Panc1 (cell line): ENCODE measurements around the gene C19orf25. TPM values are rescaled to one million over a fixed set of nuclear protein-coding genes. Genes with fewer than 3 reads are reported as not detected.

Source experiments
- ATAC-seq: fragments of 200-7000 bp; cut with Tn5 transposase; 2 replicates; pipeline ENCODE4 v1.9.1; 2020; ENCODE audit warnings: mild to moderate bottlenecking, moderate library complexity
- BruUV-seq: library from RNA; stranded (reverse); fragments of 400-500 nt; replicated peaks from 2 replicates; lab custom pipeline; 2021; lab: Mats Ljungman, UMichigan
- CTCF ChIA-PET: fragments of 300-600 bp; sonication (Branson Sonifier 250); formaldehyde crosslinking; loops from one replicate; lab custom pipeline; 2022; ENCODE audit warnings: antibody characterized with exemption; lab: Charles Lee
- POLR2A ChIA-PET: fragments of 300-600 bp; sonication (Branson Sonifier 250); formaldehyde crosslinking; loops from one replicate; lab custom pipeline; 2022; ENCODE audit warnings: antibody characterized with exemption; lab: Charles Lee
- DNase-seq: peaks from one replicate; pipeline ENCODE4 v3.0.0-alpha.2; 2010; ENCODE audit warnings: low read depth, low spot score
- H3K27ac ChIP-seq: 2 replicates; pipeline ENCODE4 v1.5.1; 2011; ENCODE audit warnings: mild to moderate bottlenecking, low read length, inconsistent platforms
- H3K27me3 ChIP-seq: fragments of 200-500 bp; sonication (Bioruptor generic); 2 replicates; pipeline ENCODE4 v1.6.0; 2014; ENCODE audit warnings: low read length, inconsistent platforms; ENCODE audit not compliant: control insufficient read depth, insufficient read depth
- H3K36me3 ChIP-seq: fragments of 200-500 bp; sonication (Bioruptor generic); 2 replicates; pipeline ENCODE4 v1.5.1; 2014; ENCODE audit warnings: inconsistent platforms, mild to moderate bottlenecking, low read length, moderate library complexity; ENCODE audit not compliant: control insufficient read depth, insufficient read depth
- H3K4me1 ChIP-seq: 2 replicates; pipeline ENCODE4 v1.5.1; 2011; ENCODE audit warnings: inconsistent platforms, mild to moderate bottlenecking, low read length, moderate library complexity; ENCODE audit not compliant: control insufficient read depth, insufficient read depth
- H3K4me3 ChIP-seq, 2 experiments: 2 replicates each; pipeline ENCODE4 v1.5.1; 2011 to 2012; ENCODE audit warnings: low read depth in 2 of 2, low read length in 2 of 2, mild to moderate bottlenecking in 2 of 2, inconsistent platforms in 1 of 2, moderate library complexity in 1 of 2
- H3K9me3 ChIP-seq: fragments of 200-500 bp; sonication (Bioruptor generic); 2 replicates; pipeline ENCODE4 v1.5.1; 2014; ENCODE audit warnings: low read depth, mild to moderate bottlenecking, inconsistent platforms, low read length, moderate library complexity; ENCODE audit not compliant: control insufficient read depth, insufficient read depth
- POLR2AphosphoS5 ChIP-seq: IDR thresholded peaks from 2 replicates; pipeline ENCODE4 v1.6.1; 2012; ENCODE audit warnings: mild to moderate bottlenecking, low read depth, low read length, moderate library complexity
- SIN3A ChIP-seq: IDR thresholded peaks from 2 replicates; pipeline ENCODE4 v1.6.1; 2012; ENCODE audit warnings: low read depth, mild to moderate bottlenecking, low read length, moderate library complexity, borderline replicate concordance; ENCODE audit not compliant: insufficient read depth
- TCF7L2 ChIP-seq: IDR thresholded peaks from 2 replicates; pipeline ENCODE4 v1.6.1; 2011; ENCODE audit warnings: mild to moderate bottlenecking, low read depth, low read length, inconsistent platforms
- in situ Hi-C: cut with HindIII; loops from 2 replicates; pipeline ENCODE4 v1.10.0; 2016; ENCODE audit warnings: low sequenced_read_pairs, low pct_unique_long_range_greater_than_20kb
- intact Hi-C: fragments of 100-400 bp; cut with micrococcal nuclease; formaldehyde crosslinking; loops from one replicate; pipeline ENCODE4 v1.10.0; 2022; ENCODE audit not compliant: unreplicated experiment
- total RNA-seq: library from RNA; stranded (reverse); gene quantifications from one replicate; pipeline ENCODE4 v1.2.1, GENCODE V29; 2021; ENCODE audit not compliant: unreplicated experiment
- TF ChIP-seq, protein P1 (sequence below), 2 experiments: IDR thresholded peaks; 2 replicates each; pipeline ENCODE4 v1.6.1; 2011 to 2012; ENCODE audit warnings: low read depth in 2 of 2, control low read depth in 1 of 2, low read length in 1 of 2, mild to moderate bottlenecking in 1 of 2, moderate library complexity in 1 of 2; ENCODE audit not compliant: insufficient read depth in 1 of 2
- TF ChIP-seq, protein P2 (sequence below): fragments of 450-650 bp; IDR thresholded peaks from 2 replicates; pipeline ENCODE4 v1.5.1; 2017; ENCODE audit warnings: mild to moderate bottlenecking

The C19orf25 gene
- total RNA-seq, 1 experiment from 2014 or later: 34.7 TPM

DNA sequence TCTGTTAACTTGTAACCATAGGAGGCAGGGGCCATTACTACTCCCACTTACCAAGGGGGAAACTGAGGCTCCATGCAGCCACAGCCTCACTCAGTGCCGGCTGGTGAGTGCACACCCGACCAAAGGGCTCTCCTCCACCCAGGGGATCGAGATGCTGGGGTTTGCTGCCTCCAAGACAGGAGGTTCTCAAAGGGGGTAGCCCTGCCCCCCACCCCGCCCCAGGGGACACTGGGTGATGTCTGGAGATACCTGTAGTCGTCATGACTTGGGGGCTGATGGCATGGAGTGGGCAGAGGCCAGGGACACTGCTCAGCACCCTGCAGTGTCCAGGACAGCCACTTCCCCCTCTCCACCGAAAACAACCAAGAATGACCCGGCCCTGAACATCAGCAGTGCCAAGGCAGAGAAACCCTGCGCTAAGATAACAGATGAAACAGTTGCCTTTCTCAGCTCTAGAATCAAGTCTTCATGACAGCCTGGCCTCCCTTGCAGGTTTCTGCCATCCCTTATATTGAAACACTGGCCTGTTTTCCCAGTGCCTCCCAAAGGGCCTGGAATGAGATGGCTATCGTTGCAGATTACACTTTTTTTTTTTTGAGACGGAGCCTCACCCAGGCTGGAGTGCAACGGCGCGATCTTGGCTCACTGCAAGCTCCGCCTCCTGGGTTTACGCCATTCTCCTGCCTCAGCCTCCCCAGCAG is 15.2 kb upstream of the C19orf25 start:
- no peaks in the 10 kb centered on the region for H3K27me3 ChIP-seq
- DNase-seq (no peak), ATAC-seq (no peak)
- TF ChIP-seq TCF7L2 (no peak), POLR2AphosphoS5 (no peak), SIN3A (no peak)
- TF ChIP-seq, protein P1, sequence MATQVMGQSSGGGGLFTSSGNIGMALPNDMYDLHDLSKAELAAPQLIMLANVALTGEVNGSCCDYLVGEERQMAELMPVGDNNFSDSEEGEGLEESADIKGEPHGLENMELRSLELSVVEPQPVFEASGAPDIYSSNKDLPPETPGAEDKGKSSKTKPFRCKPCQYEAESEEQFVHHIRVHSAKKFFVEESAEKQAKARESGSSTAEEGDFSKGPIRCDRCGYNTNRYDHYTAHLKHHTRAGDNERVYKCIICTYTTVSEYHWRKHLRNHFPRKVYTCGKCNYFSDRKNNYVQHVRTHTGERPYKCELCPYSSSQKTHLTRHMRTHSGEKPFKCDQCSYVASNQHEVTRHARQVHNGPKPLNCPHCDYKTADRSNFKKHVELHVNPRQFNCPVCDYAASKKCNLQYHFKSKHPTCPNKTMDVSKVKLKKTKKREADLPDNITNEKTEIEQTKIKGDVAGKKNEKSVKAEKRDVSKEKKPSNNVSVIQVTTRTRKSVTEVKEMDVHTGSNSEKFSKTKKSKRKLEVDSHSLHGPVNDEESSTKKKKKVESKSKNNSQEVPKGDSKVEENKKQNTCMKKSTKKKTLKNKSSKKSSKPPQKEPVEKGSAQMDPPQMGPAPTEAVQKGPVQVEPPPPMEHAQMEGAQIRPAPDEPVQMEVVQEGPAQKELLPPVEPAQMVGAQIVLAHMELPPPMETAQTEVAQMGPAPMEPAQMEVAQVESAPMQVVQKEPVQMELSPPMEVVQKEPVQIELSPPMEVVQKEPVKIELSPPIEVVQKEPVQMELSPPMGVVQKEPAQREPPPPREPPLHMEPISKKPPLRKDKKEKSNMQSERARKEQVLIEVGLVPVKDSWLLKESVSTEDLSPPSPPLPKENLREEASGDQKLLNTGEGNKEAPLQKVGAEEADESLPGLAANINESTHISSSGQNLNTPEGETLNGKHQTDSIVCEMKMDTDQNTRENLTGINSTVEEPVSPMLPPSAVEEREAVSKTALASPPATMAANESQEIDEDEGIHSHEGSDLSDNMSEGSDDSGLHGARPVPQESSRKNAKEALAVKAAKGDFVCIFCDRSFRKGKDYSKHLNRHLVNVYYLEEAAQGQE (IDR thresholded peaks at IDR 0.05; ENCODE audit: insufficient read depth in 1 of 2, low read depth in 2 of 2, low read length in 1 of 2): no peak
- TF ChIP-seq, protein P2, sequence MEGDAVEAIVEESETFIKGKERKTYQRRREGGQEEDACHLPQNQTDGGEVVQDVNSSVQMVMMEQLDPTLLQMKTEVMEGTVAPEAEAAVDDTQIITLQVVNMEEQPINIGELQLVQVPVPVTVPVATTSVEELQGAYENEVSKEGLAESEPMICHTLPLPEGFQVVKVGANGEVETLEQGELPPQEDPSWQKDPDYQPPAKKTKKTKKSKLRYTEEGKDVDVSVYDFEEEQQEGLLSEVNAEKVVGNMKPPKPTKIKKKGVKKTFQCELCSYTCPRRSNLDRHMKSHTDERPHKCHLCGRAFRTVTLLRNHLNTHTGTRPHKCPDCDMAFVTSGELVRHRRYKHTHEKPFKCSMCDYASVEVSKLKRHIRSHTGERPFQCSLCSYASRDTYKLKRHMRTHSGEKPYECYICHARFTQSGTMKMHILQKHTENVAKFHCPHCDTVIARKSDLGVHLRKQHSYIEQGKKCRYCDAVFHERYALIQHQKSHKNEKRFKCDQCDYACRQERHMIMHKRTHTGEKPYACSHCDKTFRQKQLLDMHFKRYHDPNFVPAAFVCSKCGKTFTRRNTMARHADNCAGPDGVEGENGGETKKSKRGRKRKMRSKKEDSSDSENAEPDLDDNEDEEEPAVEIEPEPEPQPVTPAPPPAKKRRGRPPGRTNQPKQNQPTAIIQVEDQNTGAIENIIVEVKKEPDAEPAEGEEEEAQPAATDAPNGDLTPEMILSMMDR: no peak
- in situ Hi-C loops (no loop called here), intact Hi-C loops (no loop called here)
- POLR2A ChIA-PET: no interaction called here
- CTCF ChIA-PET: no interaction called here
- no TSS peak for BruUV-seq
- H3K36me3 ChIP-seq: no peaks in the 10 kb centered on the region; the same call in 1 of the 2 replicates
- no peaks in the 10 kb centered on the region; the same call in 1 of the 2 replicates for H3K4me1 ChIP-seq
- H3K4me3 ChIP-seq: no peak overlapping the region
- H3K27ac ChIP-seq: no peak overlapping the region
- no peaks in the 10 kb centered on the region for H3K9me3 ChIP-seq

DNA sequence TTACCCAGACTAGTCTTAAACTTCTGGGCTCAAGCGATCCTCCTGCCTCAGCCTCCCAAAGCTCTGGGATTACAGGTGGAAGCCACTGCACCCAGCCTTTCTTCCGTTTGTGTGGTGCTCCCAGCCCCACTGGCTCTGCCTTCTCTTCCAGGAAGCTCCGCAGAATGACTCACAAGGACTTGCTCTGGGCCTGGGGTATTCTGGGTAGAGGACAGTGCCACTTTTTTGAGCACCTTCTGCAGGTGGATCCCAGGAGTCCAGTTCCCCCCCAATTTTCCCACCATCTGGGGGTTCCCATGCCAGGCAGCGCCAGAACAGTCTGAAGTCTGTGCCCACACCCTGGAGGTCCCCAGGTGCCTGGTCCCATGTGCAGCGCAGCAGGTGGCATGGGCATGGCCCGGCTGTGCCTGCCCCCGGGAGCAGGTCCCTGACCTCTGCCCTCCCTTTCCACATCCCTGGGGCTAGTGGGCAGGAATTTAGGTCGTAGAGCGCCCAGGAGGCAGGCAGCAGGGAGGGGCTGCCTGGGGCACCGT is 13.5 kb upstream of the C19orf25 start:
- no peak overlapping the region for H3K27ac ChIP-seq
- ChIA-PET CTCF (no interaction called here), POLR2A (no interaction called here)
- no peaks in the 10 kb centered on the region for H3K27me3 ChIP-seq
- in situ Hi-C loops: no loop called here
- intact Hi-C loops: no loop called here
- TF ChIP-seq, protein P2: no peak
- TF ChIP-seq TCF7L2 (no peak), SIN3A (no peak), POLR2AphosphoS5 (no peak)
- TF ChIP-seq, protein P1 (IDR thresholded peaks at IDR 0.05; ENCODE audit: insufficient read depth in 1 of 2, low read depth in 2 of 2, low read length in 1 of 2): no peak
- H3K36me3 ChIP-seq: no peaks in the 10 kb centered on the region; the same call in 1 of the 2 replicates
- no TSS peak for BruUV-seq
- H3K4me3 ChIP-seq: no peak overlapping the region
- no peaks in the 10 kb centered on the region; the same call in 1 of the 2 replicates for H3K4me1 ChIP-seq
- DNase-seq (no peak), ATAC-seq (no peak)
- H3K9me3 ChIP-seq: no peaks in the 10 kb centered on the region
